Peyer's patch (tissue), 4 donors: ENCODE measurements around the gene PPIE.

Experiments
- CTCF ChIP-seq, 6 experiments: fragments of 450-650 bp in 4 of 6; fragments of 200-600 bp in 2 of 6; sonication (generic) in 1 of 6; IDR thresholded peaks; one replicate each; pipeline ENCODE4 v1.5.1; 2017 to 2019; ENCODE audit warnings: antibody characterized with exemption in 6 of 6, mild to moderate bottlenecking in 3 of 6, moderate library complexity in 1 of 6
- POLR2A ChIP-seq, 2 donors: fragments of 450-650 bp; IDR thresholded peaks; one replicate each; pipeline ENCODE4 v1.5.1; 2017; ENCODE audit warnings: antibody characterized with exemption in 2 of 2, mild to moderate bottlenecking in 2 of 2, moderate library complexity in 2 of 2

GRCh38 chr1:39759436-39759726 is 20.7 kb downstream of the PPIE start:
- TF ChIP-seq CTCF (IDR thresholded peaks at IDR 0.05) (no peak), POLR2A (IDR thresholded peaks at IDR 0.05) (no peak)
